ENCODE data around the gene TMEM245.

GRCh38 chr9:109088221-109088620 is 31.5 kb downstream of the TMEM245 start:
- no peak for TF ChIP-seq POLR2A (IDR thresholded peaks at IDR 0.05; ENCODE audit: low read length)
- TF ChIP-seq GATA1 (IDR thresholded peaks at IDR 0.05; ENCODE audit: low read depth, low read length), result no peak
